K562 (cell line): ENCODE results near the gene AACS.

Experiments
- ATF2 ChIP-seq: sonication (generic); formaldehyde crosslinking; IDR thresholded peaks from 2 replicates; pipeline ENCODE4 v1.8.1; 2022; ENCODE audit warnings: missing genetic modification reagents
- BCL6 ChIP-seq: fragments of 250-450 bp; sonication (Bioruptor Pico); IDR thresholded peaks from 2 replicates; pipeline ENCODE4 v1.4.0; 2020
- CBFB ChIP-seq: sonication (generic); formaldehyde crosslinking; IDR thresholded peaks from 2 replicates; pipeline ENCODE4 v1.4.0; 2020; ENCODE audit warnings: mild to moderate bottlenecking, missing genetic modification reagents
- CTCF ChIP-seq, 3 experiments: IDR thresholded peaks in 2 of 3; conservative IDR thresholded peaks in 1 of 3; 2 replicates each; pipeline ENCODE4 v1.5.1; 2011 to 2012; ENCODE audit warnings: low read length in 3 of 3, mild to moderate bottlenecking in 3 of 3, control low read depth in 2 of 3, improper control_type of control experiment in 1 of 3, inconsistent platforms in 1 of 3, low read depth in 1 of 3, mixed read lengths in 1 of 3, moderate library complexity in 1 of 3; ENCODE audit not compliant: insufficient read depth in 2 of 3
- POLR2AphosphoS5 ChIP-seq: IDR thresholded peaks from 2 replicates; pipeline ENCODE4 v1.6.1; 2011; ENCODE audit warnings: mild to moderate bottlenecking, low read depth, low read length, moderate library complexity; ENCODE audit not compliant: control insufficient read depth, insufficient read depth
- STAG1 ChIP-seq: sonication (generic); formaldehyde crosslinking; IDR thresholded peaks from 2 replicates; pipeline ENCODE4 v1.5.0; 2020; ENCODE audit warnings: missing genetic modification reagents, borderline replicate concordance
- YY1 ChIP-seq, 3 experiments: IDR thresholded peaks; 2 replicates each; pipeline ENCODE4 v1.6.1; 2011; ENCODE audit warnings: low read length in 2 of 3, mild to moderate bottlenecking in 2 of 3, moderate library complexity in 2 of 3, borderline replicate concordance in 1 of 3, control low read depth in 1 of 3, low read depth in 1 of 3; ENCODE audit not compliant: insufficient read depth in 3 of 3, insufficient replicate concordance in 2 of 3, control insufficient read depth in 1 of 3, insufficient read length in 1 of 3; ENCODE audit errors: extremely low read depth in 1 of 3
- ZBTB26 ChIP-seq: fragments of 450-650 bp; formaldehyde crosslinking; IDR thresholded peaks from 2 replicates; pipeline ENCODE4 v1.4.0; 2022; ENCODE audit warnings: missing genetic modification characterization

GRCh38 chr12:125028106-125028505 is 37.1 kb upstream of the AACS start:
- TF ChIP-seq CBFB (CRISPR knock-in tag): no peak
- no peak for TF ChIP-seq ZBTB26 (CRISPR knock-in tag)
- no peak for TF ChIP-seq CTCF (IDR thresholded peaks at IDR 0.05 in 2 of 3, conservative IDR thresholded peaks at IDR 0.05 in 1 of 3; ENCODE audit: insufficient read depth in 2 of 3, low read depth in 1 of 3, low read length in 3 of 3)
- no peak for TF ChIP-seq POLR2AphosphoS5
- no peak for TF ChIP-seq YY1 (IDR thresholded peaks at IDR 0.05; ENCODE audit: borderline replicate concordance in 1 of 3, control insufficient read depth in 1 of 3, extremely low read depth in 1 of 3, insufficient read depth in 3 of 3, insufficient read length in 1 of 3, insufficient replicate concordance in 2 of 3, low read depth in 1 of 3, low read length in 2 of 3)
- no peak for TF ChIP-seq ATF2
- TF ChIP-seq STAG1 (CRISPR knock-in tag): no peak
- no peak for TF ChIP-seq BCL6
